GM12891 (cell line): Measurements from ENCODE around the gene LRRC8A.
"Not testable (repeated sequence)": the region's sequence is repeated elsewhere in the genome, so short reads cannot be mapped to it uniquely, and the experiment has no call there.

Source experiments
- DNase-seq: peaks from one replicate; pipeline ENCODE4 v3.0.0; 2011; ENCODE audit warnings: low spot score; ENCODE audit not compliant: insufficient read length
- FAIRE-seq: peaks from 2 replicates; lab custom pipeline; 2011; peaks lifted over from hg19 to GRCh38; lab: Jason Lieb, UNC
- PAX5 ChIP-seq: IDR thresholded peaks from 2 replicates; pipeline ENCODE4 v1.6.1; 2011; ENCODE audit warnings: low read length, moderate library complexity, mild to moderate bottlenecking; ENCODE audit not compliant: insufficient read depth, severe bottlenecking
- POLR2A ChIP-seq: IDR thresholded peaks from 2 replicates; pipeline ENCODE4 v1.6.1; 2011; ENCODE audit warnings: low read depth, low read length, control low read depth
- POLR2AphosphoS5 ChIP-seq: IDR thresholded peaks from 2 replicates; pipeline ENCODE4 v1.6.1; 2011; ENCODE audit warnings: low read depth, low read length, control low read depth
- POU2F2 ChIP-seq: IDR thresholded peaks from 2 replicates; pipeline ENCODE4 v1.6.1; 2011; ENCODE audit warnings: low read depth, mild to moderate bottlenecking, control low read depth, low read length, moderate library complexity
- SPI1 ChIP-seq: IDR thresholded peaks from 2 replicates; pipeline ENCODE4 v1.6.1; 2011; ENCODE audit warnings: low read depth, low read length, control low read depth
- TAF1 ChIP-seq: IDR thresholded peaks from 2 replicates; pipeline ENCODE4 v1.6.1; 2011; ENCODE audit warnings: low read depth, low read length, control low read depth

The LRRC8A gene

GRCh38 chr9:128845186-128845931 is 36.6 kb upstream of the LRRC8A start:
- TF ChIP-seq POLR2AphosphoS5 (no peak), POLR2A (no peak), SPI1 (no peak), TAF1 (no peak), PAX5 (no peak), POU2F2 (no peak)
- FAIRE-seq: no peak
- no peak for DNase-seq

DNA sequence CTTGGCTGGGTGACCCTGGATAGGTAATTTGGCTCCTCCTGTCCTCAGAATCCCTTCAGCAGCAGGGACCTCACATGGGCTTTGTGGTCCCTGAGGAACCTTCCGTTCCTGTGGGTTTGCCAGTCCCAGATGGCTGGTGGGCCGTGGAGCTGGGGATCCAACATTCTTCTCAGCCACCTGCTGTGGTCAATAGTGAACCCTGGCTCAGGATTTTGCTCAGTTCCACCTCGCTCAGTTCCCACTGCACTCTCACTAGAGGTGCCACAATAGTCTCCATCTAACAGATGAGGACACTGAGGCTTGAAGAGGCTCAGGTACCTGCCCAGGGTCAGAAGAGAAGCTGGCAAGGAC is 35.3 kb upstream of the LRRC8A start:
- FAIRE-seq (no peak), DNase-seq (no peak)
- TF ChIP-seq POU2F2 (no peak), POLR2A (no peak), PAX5 (no peak), POLR2AphosphoS5 (no peak), TAF1 (no peak), SPI1 (no peak)

GRCh38 chr9:128847803-128848202 is 34.1 kb upstream of the LRRC8A start:
- no peak for DNase-seq
- no peak for FAIRE-seq
- TF ChIP-seq POU2F2 (no peak), PAX5 (no peak), POLR2AphosphoS5 (no peak), TAF1 (no peak), POLR2A (no peak), SPI1 (no peak)

- not testable (repeated sequence) for DNase-seq, FAIRE-seq
These were observed 30.9 kb upstream of the LRRC8A start for GRCh38 chr9:128851024-128851423.

DNA sequence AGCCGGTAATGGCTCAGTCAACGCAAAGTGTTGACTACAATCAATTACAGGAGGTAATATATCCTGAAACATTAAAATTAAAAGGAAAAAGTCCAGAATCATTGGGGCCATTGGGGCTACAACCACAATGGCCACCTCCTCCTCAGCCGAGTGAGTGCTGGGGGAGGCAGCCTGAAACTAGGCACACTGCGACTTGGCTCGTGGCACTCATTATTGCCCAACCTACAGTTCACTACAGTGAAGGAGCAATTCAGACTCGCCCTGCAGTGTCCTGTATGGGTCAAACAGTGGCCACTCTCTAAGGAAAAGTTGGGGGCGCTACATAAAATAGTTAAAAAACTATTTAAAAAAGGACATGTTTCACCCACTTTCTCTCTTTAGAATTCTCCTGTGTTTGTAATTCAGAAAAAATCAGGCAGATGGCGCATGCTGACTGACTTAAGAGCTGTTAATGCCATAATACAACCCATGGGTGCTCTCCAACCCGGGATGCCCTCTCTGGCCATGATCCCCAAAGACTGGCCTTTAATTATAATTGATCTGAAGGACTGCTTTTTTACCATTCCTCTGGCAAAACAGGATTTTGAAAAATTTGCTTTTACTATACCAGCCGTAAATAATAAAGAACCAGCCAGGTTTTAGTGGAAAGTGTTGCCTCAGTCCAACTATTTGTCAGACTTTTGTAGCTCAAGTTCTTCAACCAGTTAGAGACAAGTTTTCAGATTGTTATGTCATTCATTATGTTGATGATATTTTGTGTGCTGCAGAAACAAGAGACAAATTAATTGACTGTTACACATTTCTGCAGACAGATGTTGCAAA is 29.9 kb upstream of the LRRC8A start:
- not testable (repeated sequence) for FAIRE-seq, DNase-seq

DNA sequence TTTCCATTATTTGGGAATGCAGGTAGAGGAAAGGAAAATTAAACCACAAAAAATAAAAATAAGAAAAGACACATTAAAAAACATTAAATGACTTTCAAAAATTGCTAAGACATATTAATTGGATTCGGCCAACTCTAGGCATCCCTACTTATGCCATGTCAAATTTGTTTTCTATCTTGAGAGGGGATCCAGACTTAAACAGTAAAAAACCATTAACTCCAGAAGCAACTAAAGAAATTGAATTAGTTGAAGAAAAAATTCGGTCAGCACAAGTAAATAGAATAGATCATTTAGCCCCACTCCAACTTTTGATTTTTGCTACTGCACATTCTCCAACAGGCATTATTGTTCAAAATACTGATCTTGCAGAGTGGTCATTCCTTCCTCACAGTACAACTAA is 29.3 kb upstream of the LRRC8A start:
- not testable (repeated sequence) for FAIRE-seq

DNA sequence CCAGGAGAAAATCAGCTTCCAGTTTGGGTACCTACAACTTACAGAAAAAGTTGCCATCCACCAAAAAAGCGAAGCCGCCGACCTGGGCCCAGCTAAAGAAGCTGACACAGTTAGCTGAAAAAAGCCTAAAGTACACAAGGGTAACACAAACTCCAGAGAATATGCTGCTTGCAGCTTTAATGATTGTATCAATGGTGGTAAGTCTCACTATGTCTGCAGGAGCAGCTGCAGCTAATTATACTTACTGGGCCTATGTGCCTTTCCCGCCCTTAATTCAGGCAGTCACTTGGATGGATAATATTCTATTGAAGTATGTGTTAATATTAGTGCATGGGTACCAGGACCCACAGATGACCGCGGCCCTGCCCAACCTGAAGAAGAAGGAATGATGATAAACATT is 27.5 kb upstream of the LRRC8A start:
- not testable (repeated sequence) for DNase-seq, FAIRE-seq

More for the DNA sequence above, 29.3 kb upstream of the LRRC8A start:
- DNase-seq: not testable (repeated sequence)

- not testable (repeated sequence) for DNase-seq, FAIRE-seq
These were observed 23.5 kb upstream of the LRRC8A start for GRCh38 chr9:128858476-128858875.

DNA sequence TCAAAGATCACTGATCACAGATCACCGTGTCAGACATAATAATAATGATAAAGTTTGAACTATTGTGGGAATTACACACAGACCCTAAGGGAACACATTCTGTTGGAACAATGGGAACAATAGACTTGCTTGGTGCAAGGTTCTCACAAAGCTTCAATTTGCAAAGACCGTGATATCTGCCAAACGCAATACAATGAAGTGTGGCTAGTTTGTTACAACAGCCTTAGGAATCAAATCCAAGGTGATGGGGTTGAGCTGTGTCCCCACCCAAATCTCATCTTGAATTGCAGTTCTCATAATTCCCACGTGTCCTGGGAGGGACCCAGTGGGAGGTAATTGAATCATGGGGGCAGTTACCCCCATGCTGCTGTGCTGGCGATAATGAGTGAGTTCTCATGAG is 21.0 kb upstream of the LRRC8A start:
- TF ChIP-seq POU2F2: no peak
- no peak for TF ChIP-seq POLR2A
- no peak for TF ChIP-seq POLR2AphosphoS5
- no peak for TF ChIP-seq SPI1
- TF ChIP-seq TAF1: no peak
- TF ChIP-seq PAX5: no peak
- DNase-seq (no peak), FAIRE-seq (no peak)

DNA sequence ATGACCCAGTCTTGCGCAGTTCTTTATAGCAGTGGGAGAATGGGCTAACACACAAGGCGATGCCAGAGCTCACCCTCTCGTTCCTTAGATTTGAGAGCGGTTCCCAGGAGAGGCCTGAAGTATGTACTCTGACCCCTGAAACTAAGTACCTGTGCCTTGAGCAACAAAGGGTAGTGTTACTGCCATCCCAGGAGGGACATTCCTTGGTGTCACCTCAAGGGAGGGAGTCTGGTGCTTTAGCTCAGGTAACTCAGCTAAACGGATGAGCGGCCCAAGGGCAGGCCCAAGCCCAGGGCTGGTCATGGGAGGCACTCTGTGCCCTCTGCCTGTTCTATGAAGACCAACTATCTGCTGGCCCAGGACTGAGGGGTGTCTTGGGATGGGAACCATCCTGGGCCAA is 20.4 kb upstream of the LRRC8A start:
- no peak for FAIRE-seq
- TF ChIP-seq POLR2A (no peak), POU2F2 (no peak), SPI1 (no peak), POLR2AphosphoS5 (no peak), TAF1 (no peak), PAX5 (no peak)
- no peak for DNase-seq

- no peak for DNase-seq
- TF ChIP-seq POLR2AphosphoS5: no peak
These were observed 19.5 kb upstream of the LRRC8A start for GRCh38 chr9:128862401-128862851.

More at GRCh38 chr9:128862401-128862851, 19.5 kb upstream of the LRRC8A start:
- no peak for FAIRE-seq
